Renal cortex interstitium (tissue), 11 donors: ENCODE measurements around the gene HMCN1. TPM values are rescaled to one million over a fixed set of nuclear protein-coding genes. Genes with fewer than 3 reads are reported as not detected.

Experiments
- DNase-seq, 11 donors: peaks; one replicate each; pipeline ENCODE4 v3.0.0-alpha.2; 2013; ENCODE audit warnings: low read depth in 9 of 11, low spot score in 4 of 11; ENCODE audit errors: extremely low read depth in 1 of 11
- polyA plus RNA-seq, 3 donors: library from polyadenylated mRNA; unstranded; fragments of 120-200 nt; gene quantifications; one replicate each; pipeline ENCODE4 v1.2.1, GENCODE V29; 2013; ENCODE audit not compliant: insufficient read length in 3 of 3

HMCN1 gene
- polyA plus RNA-seq, 3 donors = 41.2 to 67.3 (median 60.3) TPM

DNA sequence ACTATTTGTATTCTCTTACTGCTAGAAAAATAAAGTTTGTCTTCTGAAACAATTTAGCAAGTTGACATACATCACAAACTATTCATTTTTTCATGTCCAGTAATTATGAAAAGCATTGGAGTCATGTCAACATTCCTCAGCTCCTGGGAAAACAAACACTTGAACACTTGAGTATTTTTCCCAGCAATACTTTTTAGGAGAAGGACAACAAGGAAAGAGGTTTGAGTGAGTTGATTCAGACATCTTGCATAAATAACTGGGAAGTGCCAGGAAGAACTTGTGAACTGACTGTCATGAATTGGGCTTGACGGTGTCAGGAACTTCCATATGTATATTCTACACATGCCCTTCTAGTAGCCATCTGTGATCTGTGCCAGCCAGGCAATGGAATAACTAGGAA is 195.6 kb downstream of the HMCN1 start:
- DNase-seq = no peak

DNA sequence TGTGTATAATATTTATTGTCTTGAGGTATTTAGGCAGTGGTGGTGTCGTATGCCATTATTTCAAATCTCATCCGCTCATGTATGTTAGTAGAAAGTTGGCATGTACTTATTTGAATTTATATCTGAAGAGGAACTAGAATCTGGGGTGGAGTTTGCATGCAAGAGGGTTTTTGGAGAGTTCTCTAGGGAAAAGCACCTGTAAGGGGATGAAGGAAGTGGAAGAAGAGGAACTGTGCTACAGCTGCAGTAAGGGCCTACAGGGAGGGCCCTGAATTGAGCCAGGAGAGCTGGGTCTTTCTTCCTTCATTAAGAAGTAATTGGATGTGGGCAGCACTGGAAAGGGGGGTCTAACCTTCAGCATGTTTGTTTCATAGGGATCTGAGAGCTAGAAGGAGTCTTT is 197.2 kb downstream of the HMCN1 start:
- DNase-seq = no peak

DNA sequence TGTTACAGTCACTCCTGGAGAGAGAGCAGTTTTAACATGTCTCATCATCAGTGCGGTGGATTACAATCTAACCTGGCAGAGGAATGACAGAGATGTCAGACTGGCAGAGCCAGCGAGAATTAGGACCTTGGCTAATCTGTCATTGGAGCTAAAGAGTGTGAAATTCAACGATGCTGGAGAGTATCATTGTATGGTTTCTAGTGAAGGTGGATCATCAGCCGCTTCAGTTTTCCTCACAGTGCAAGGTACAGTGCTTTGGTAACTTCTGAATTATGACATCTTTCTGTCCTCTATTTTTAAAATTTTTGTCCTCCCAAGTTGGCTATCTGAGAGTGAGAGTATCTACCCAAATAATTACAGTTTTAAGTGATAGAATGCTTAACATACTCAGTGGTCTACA is 199.4 kb downstream of the HMCN1 start:
- DNase-seq = no peak

DNA sequence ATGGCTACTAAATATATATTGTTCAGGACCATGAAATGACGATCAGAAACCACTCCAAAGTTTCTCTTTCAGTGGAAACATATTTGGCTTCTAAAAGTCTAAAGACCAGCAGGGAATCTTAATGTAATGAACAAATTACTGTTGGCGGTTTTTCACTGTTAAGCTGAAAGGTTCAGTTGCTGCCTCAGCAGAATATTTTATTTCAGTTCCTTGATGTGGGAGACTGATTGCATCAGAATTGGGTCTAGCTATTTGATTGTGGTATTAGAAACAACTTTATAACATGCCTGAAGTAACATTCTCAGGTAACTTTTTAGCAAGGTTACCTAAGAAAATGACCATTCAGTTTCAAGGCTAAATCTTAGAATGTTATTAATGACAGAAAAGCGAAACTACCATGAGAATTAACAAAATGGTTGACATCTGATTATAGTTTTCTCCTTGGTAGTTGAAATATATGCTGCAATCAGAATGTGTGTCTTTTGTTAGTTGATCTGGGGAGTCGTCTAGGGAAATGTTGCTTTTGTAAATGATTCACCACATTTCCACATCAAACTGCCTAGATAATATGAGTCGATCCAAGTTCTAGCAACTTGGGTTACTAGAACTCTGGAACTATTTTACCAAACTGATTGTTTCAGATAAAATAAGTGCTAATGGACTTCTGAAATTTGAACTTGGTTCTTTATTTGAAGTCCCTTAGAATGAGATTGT is 200.4 kb downstream of the HMCN1 start:
- peak in 2 of 11 donors; percentile 4 to 11 for DNase-seq

DNA sequence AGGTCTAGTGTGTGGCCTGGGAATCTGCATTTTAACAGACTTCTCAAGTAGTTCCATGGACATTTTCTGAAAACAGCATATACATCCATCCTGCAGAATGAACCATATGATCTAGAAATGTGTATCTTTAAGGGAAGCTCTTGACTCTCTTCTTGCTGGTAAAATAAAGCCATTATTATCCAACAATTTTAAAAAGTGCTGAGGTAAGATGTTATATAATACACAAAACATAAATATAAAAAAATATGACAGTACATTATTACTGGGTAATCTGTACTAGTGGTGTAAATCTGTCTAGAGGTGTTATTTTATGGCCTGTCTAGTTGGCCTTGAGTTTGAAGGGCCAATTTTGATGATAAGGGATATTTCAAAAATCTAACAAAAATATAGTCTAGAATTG is 201.2 kb downstream of the HMCN1 start:
- no peak for DNase-seq

GRCh38 chr1:185936641-185937040 is 202.4 kb downstream of the HMCN1 start:
- no peak for DNase-seq

DNA sequence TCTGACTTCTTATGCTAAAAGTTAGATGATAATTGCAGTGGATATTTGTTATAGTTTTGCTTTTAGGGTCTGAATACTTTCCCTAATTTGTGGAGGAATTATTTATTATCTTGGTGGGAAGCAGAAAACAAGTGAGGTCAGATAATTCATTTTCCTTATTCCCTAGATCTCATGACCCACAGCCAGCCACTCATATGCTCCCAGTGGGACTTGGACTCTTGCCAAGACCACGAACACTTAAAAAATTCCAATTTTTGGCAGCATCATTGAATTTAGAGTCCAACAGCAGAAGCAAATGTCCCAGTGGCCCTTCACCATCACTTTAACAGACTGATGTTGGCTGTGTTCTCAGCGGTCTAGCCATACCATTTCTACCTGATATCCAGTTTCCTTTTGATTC is 204.2 kb downstream of the HMCN1 start:
- DNase-seq = no peak

- DNase-seq = no peak
Measured at GRCh38 chr1:185939142-185939541, 205.0 kb downstream of the HMCN1 start.

DNA sequence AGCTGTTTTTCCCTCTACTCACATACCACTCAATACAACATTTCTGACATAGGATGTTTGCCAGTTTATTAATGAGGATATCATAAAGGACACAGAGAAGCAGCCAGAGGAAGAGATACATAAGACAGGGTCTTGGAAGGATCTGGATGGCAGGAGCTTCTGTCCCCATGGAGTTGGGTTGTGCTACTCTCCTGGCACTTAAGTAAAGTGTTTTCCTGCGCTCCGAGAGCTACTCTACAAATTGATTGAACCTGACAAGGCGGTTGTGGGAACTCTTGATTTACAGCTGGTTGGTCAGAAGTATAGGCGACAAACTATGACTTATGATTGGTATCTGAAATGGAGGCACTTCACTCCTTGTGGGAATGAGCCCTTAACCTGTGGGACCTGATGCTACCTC is 208.8 kb downstream of the HMCN1 start:
- no peak for DNase-seq

DNA sequence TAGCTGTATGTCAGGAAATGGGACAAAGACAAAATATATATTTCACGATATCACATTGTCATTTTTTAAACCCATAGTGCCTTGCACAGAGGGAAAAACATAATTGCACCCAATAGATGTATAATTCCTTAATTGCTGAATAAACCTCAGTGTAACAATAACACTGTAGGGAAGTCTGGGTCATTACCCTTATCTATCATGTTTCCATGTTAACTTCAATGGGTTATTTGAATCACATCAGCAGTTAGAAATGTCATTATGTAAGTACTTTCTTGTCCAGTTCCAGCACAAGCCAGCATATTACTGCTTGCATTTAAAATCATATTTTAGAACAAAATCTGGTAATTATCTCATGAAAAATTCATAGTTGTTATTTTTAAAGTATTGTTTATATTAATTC is 222.7 kb downstream of the HMCN1 start:
- no peak for DNase-seq

DNA sequence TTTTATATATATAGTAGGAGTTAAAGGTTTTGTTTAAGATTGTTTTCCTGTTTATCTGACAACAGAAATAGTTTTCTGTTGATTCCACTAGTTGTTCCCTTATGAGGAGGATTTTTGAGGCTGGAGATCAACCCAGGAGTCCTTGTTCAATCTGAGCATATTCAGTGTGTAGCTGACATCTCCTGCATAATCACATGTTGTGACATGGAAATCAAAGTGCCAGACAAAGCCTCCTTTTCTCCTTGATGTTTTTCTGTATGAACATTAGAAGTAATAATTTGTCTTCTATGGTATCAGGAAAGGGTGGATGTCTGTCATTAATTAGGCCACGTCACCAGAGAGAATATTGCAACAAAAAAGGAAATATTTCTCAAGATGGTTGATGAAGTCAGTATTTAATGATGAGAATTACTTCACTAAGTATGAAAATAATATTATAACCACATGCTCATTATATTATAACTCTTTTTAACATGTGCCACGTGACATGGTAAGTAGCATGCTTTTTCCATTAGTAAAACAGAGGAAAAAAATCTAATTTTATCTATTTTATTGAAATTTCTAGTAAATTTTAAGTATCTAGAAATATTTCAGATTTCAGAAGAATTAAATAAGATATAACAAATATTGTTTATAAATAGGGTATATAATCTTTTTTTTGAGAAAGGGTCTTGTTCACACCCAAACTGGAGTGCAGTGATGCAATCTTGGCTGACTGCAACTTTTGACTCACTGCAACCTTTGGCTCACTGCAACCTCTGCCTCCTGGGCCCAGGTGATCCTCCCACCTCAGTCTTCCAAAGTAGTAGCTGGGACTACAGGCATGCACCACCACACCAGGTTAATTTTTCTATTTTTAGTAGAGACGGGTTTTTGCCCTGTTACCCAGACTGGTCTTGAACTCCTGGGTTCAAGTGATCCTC is 223.5 kb downstream of the HMCN1 start:
- DNase-seq = no peak

- peak in 6 of 11 donors; percentile 28 to 70 (median 50) for DNase-seq
Measured at GRCh38 chr1:185960422-185961321, 226.5 kb downstream of the HMCN1 start.

DNA sequence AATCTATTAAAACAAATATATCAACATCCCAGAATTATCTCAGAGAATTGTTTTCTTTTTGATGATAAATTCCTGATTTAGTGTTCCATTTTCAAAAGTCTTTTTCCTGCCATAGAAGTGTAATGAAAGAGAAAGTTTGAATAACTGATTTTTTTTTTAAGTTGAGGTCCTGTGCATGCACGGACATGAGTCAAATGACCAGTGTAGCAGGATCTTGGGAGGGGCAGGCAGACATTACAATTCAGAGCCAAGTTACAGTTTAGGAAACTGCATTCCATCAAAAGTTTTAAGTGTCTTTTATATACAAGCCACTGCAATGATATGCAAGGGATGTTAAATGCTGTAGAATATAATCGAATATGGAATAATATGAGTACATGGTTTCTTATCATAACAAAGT is 227.5 kb downstream of the HMCN1 start:
- no peak for DNase-seq

DNA sequence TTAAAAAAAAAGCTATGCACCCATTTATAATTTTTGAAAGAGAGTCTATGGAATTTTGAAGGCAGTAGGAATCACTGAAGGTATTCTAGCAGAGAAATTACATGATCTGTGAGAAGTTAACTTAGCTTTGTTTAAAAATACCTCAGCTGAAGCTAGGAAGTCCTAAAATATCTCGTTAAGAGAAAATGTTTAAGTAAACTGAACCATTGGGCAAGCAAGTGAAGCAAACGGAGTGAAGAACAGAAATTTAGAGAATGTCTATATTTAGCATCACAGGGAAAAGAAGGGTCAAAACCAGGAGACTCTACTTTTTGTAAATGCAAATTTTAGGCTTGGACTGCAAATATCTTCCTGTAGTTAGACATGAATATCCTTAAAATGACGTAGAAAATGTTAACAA is 230.8 kb downstream of the HMCN1 start:
- DNase-seq = no peak

GRCh38 chr1:185965870-185966269 is 231.7 kb downstream of the HMCN1 start:
- DNase-seq = no peak

DNA sequence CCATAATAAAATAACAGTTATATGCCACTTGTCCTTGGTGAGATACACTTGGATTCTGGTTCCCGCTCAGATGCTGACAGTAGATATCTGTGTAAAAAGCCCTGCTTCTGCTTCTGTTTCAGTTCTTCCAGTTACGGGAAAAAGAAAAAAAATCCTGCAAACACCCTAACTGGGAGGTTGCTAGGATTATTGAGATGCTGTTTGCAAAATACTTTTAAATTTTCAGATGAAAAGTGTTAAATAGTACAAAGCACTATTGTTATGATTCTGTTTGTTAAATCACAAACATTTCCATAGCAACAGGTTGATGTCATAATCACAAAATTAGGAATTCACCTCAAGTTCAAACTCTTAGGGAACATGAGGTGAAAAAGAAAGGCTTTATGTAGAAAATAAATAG is 232.3 kb downstream of the HMCN1 start:
- DNase-seq = no peak

- no peak for DNase-seq
Measured at GRCh38 chr1:185969028-185969427, 234.8 kb downstream of the HMCN1 start.

GRCh38 chr1:185969524-185969991 is 235.4 kb downstream of the HMCN1 start:
- DNase-seq = no peak

- DNase-seq = no peak
Measured at GRCh38 chr1:185971688-185972087, 237.5 kb downstream of the HMCN1 start.
